Stimulated activated CD4-positive, alpha-beta T cell treated with anti-CD3 and anti-CD28 coated beads, Interleukin-4, amount 100 ng/mL, for 4 hours (primary cell): ENCODE data around the gene METAP1D.
A peak's percentile ranks its signal among the peaks of the same experiment; 100 is the strongest.
"Not testable (repeated sequence)": the region's sequence is repeated elsewhere in the genome, so short reads cannot be mapped to it uniquely, and the experiment has no call there.

Source experiments
- DNase-seq, 2 experiments: peaks; one replicate each; pipeline ENCODE4 v3.0.0-alpha.2; 2020

The METAP1D gene

DNA sequence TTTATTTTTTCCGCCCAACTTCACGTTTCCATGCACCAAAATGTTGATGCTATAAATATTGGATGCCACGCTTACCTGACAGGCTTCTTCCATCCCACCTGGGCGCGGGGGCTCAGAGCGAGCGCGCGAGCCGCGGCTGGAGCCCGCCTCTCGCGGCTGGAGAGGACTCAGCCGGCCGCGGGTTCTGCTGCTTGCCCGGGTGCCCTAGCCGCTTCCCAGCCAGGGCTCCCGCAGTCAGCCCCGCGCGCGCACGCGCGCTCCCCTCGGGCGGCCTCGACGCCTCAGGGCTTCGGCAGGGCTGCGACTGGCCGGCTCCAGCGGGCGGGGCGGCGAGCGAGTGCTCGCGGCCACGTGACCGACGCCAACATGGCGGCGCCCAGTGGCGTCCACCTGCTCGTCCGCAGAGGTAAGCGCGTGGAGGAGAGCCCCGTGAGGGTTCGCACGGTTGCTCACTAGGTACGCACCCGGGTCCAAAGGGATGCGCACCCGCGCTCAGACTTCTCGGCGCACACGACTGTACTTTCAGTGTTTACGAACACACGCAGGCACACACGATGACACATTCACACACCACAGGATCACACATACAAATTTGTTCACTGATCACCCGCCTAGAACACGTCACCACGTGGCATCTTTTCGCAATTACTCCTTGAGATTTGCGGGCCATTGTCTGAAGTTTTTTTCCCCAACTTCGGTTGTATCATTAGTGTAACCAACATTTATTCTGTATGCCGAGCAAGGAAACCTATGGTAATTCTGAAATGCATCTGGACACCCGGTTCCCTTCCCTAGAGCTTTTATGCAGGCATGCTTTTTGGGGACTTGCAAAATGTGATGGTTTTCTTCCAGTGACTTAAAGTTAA lies at the start of gene METAP1D:
METAP1D (plus strand) TSS at position 350 of the 866 bp plus-strand sequence; CDS start at position 367, 17 bp downstream.
- DNase-seq, result peak; percentile 87 to 88

DNA sequence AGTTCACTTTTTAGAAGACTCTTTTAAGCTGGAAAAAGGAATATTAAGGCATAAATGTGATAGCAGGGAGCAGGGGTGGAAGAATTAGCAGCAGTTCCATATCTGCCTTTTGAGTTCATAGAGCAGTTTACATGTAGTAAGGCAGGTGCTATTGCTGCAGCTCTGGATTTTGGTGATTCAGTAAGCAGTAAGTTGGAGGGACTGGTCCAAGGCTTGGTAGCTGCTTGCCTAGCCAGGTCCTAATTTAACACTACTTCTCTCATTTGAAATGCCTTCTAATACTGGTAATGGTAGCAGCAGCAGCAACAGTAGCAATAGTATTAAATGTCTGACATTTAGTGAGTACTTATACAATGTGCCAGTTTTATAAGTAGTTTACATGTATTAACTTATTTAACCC lies 47.5 kb upstream of the METAP1D start:
- no peak for DNase-seq

DNA sequence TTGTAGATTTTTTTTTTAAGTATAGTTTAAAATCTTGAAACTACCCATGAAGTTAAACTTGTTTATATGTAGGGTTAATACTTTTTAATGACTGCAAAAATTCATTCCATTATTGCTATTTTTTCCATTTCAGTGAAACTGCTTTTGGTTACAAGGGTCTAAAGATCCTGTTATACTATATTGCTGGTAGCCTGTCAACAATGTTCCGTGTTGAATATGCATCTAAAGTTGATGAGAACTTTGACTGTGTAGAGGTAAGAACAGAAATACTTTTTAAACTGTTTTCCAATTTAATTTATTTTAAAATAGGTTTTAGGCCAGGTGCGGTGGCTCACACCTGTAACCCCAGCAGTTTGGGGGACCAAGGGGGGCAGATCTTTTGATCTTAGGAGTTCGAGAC lies 47.0 kb upstream of the METAP1D start:
- DNase-seq, result no peak

DNA sequence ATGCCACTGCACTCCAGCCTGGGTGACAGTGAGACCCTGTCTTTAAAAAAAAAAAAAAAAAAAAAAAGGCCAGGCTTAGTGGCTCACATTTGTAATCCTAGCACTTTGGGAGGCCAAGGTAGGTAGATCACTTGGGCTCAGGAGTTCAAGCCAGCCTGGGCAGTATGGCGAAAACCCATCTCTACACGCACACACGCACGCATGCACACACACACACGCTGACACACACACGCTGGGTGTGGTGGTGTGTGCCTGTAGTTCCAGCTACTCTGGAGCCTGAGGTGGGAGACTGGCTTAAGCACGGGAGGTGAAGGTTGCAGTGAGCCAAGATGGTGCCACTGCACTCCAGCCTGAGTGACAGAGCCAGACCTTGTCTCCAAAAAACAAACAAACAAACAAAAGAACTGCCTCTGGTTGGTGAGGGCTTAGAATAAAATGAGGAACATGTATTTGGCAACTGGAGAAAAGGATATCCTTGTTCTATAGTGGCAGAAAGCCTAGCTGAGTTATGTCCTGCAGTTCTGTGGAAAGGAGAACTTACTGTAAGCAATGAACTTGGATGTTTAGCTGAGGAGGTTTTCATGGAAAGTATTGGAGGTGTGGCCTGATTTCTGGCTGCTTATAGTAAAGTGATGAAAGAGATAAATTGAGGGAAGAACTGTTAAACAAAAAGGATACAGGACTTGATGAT lies 43.5 kb upstream of the METAP1D start:
- DNase-seq, result no peak

DNA sequence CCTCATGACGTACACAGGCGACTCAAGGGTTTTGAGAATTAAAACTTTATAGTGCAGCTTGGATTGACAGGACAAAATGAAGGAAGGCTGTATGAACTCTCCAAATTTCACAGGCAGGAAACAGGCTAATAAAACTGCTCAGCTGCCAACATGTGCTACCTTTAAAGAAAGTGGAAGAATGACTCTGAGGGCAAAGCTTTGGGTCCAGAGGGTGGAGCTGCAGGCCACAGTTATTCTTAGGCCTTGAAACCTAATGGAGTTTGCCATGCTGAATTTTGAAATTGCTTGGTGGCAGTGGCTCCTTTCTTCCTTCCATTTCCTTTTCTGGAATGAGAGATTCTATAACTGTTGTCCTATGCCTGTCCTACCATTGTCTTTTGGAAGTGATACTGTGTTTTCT lies 42.7 kb upstream of the METAP1D start:
- no peak for DNase-seq

DNA sequence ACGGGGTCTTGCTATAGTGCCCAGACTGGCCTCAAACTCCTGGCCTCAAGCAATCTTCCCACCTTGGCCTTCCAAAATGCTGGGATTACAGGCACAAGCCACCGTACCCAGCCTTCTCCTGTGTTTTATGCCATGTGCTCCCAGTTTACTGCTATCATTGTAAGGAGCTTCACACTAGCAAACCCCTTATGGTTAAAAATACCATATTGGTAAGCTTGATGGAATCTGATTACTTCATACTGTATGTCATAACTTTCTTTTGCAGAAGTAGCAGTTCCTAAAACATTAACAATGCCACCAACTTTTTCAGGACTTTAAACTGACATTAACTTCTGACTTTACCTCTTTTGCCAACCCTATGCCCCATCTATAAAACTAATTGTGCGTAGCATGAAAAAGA lies 41.3 kb upstream of the METAP1D start:
- DNase-seq, result no peak

DNA sequence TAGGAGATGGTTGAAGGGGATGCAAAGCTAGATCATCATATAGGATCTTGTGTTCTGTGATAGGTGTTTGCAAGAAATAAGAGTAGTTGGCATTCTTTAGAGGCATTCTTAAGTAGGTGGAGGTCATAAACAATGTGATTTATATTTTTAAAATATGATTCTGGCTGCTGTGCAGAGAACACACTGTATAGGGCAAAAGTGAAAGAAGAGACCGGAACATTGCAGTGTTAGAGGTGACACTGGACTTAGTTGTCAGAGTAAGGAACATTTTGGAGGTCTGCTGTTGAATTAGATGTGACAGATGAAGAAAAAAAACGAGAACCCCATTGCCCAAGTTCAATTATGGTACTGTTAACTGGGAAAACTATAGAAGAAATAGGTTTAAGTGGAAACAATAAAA lies 39.8 kb upstream of the METAP1D start:
- no peak for DNase-seq

DNA sequence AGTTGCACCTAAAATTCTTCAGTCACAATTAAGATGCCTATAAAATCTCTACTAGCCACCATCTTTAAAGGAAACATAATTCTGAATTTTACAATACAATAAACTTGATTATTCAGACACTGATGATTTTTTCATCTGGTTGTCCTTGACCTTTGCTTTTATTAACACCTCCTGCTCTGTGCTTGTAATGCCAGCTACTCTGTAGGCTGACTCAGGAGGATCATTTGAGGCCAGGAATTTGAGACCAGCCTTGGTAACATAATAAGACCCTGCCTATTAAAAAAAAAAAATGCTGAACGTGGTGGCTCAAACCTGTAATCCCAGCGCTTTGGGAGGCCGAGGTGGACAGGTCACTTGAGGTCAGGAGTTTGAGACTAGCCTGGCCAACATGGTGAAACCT lies 39.2 kb upstream of the METAP1D start:
- no peak for DNase-seq

DNA sequence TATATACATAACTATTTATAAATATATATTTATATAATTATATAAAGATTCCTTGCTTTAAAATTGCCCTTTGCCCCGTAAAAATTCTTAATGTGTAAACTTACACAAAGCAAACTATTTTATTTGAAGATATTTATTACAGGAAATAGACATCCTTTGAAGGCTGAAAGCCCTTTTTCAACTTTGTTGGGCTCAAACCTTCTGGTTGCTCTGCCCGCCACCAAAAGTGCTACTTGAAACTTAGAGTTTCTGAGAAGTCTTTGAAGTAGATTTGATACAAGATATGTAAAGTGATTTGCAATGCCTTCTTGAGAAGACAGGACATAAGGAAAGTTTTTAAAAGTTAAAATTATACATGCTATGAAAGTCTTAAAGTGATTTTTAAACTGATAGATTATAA lies 36.6 kb upstream of the METAP1D start:
- no peak for DNase-seq

DNA sequence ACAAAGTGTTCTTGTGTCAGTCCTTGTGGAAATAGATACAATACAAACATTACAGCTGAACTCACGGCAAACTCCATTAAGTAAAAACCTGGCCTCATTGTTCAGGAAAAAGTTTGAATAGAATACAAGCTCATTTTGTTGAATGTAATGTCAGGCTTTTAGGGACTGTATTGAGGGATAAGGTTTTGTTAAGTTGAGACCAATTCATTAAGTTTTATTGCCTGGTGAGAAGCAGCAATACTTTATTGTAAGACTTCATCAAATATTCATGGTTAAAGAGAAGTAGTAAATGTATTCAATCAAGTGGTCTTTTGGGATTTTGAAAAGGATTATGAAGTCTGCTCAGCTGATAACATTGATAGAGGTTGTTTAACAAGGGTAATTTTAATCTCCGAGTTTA lies 35.4 kb upstream of the METAP1D start:
- DNase-seq, result no peak

DNA sequence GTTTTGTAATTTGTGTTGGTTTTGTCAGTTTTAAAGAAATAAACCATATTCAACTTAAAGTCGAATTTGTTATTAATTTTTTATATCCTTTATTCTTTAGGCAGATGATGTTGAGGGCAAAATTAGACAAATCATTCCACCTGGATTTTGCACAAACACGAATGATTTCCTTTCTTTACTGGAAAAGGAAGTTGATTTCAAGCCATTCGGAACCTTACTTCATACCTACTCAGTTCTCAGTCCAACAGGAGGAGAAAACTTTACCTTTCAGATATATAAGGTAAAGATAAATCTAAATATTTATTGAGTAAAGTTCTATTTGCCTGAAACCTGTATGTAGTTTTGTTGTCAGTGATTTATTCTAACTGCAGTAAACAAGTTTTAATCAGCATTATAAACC lies 34.5 kb upstream of the METAP1D start:
- DNase-seq, result no peak

DNA sequence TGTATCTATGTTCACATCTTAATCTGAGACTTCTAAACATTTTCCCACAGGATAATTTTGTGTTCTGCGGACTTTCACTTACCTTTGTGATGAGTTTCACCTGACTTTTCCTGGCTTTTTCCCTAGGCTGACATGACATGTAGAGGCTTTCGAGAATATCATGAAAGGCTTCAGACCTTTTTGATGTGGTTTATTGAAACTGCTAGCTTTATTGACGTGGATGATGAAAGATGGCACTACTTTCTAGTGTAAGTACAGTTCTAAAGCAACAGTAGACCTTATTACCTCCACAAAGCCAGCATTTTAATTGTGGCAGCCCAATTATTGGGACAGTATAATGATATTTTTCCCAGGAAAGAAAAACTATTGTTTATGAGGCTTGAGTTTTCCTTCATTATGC lies 34.1 kb upstream of the METAP1D start:
- no peak for DNase-seq

DNA sequence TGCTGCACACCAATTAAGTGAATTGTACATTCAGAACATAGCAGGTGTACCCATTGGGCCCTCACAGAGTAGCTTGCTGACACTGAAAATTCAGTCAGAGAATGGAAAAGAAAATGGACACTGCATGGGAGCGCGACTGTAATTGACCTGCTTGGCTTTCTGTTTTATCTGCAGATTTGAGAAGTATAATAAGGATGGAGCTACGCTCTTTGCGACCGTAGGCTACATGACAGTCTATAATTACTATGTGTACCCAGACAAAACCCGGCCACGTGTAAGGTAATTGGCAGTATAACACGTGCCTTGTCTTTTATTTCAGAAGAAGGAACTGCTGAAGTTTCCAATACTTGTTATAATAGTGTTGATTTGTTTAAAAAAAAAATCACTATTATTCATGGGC lies 33.5 kb upstream of the METAP1D start:
- DNase-seq, result no peak

DNA sequence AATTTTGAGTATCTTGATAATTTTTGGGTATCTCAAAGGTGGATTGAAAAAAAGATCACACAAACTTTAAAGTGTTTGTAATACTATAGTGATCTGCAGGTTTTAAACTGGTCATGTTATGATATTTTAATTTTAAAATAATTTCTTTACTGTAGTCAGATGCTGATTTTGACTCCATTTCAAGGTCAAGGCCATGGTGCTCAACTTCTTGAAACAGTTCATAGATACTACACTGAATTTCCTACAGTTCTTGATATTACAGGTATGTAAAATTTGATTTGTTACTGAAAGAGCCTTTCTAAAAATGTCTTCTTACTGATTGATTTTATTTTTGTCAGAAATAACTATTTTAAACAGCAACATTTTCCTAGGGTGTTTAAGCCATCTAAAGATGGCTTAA lies 33.1 kb upstream of the METAP1D start:
- no peak for DNase-seq

DNA sequence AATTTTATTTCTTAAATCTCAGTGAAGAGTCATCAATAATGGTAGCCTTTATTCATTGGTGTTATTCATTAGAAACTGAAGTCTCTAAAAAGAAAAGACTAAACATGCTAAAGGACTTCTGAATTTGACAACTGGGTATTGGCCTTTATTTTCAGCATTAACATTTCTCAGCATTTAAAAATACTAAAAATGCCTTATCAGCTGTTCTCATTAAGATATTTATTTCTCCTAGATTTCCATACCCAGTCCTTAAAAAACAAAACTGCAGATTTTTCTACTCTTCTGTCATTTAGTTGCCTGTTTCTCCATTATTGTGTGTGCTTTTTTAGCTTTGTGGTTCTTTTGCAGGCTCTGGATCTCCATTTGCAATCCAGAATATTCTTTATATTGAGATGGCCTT lies 31.2 kb upstream of the METAP1D start:
- no peak for DNase-seq

DNA sequence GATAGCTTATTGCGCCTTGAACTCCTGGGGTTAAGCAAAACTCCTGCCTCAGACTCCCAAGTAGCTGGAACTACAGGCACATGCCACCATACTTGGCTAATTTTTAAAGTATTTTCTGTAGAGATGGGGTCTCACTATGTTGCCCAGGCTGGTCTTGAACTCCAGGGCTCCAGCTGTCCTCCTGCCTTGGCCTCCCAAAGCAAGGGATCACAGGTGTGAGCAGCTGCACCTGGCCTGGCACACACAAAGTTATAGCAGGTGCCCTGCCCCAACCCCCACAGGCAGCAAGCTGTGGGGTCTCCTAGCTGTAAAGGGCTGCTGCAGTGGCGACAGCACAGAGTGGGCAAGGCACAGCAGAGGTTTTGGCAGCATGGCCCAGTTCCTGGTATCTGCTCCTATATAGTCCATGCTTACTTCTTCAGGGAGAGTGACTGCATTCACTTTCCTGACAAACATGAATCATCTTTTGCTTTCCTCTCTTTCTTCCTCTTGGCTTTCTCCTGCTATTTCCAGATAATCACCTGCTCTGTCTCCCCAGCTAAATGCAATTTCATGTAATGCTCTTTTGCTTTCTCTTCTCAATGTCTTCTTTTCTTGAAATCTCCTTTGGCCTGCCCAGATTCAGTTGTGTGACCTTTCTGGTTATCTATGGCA lies 27.3 kb upstream of the METAP1D start:
- DNase-seq, result no peak

DNA sequence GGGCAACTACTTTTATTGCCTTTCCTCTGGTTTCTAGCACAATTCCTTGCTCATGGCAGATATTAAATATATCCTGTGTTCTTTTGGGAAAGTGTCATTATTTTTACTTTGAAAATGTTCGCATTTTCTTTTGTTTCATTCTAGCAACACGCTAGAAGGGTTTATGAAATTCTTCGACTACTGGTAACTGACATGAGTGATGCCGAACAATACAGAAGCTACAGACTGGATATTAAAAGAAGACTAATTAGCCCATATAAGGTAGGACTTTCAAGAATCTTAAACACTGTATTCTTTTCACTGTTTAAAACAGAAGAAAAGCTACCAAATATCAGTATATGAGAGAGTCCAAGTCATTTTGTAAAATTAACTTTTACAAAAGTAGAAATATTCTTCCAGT lies 20.6 kb upstream of the METAP1D start:
- DNase-seq, result no peak

DNA sequence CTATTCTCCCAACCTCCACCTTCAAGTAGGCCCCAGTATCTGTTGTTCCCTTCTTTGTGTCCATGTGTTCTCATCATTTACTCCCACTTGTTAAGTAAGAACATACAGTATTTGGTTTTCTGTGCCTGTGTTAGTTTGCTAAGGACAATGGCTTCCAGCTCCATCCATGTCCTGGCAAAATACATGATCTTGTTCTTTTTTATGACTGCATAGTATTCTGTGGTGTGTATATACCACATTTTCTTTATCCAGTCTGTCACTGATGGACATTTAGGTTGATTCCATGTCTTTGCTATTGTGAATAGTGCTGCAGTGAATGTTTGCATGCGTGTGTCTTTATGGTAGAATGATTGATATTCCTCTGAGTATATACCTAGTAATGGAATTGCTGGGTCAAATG lies 15.8 kb upstream of the METAP1D start:
- not testable (repeated sequence) for DNase-seq

DNA sequence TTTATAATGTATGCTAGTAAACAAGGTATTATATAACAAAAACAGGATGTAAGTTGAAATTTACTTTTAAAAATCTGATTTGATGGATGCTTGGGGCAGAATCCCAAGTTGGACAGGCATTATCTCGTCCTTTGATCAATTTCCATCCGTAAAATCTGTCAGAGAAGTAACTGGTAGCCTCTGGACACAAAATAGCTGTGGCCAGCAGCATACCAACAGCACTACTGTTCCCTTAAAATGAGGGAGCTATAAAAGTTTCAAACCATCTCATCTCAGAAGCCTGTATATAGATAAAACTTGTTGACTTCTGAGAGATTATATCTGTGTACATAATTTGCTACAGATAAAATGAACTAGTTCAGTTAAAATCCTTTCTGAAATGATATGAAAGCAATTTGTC lies 14.7 kb upstream of the METAP1D start:
- DNase-seq, result no peak

DNA sequence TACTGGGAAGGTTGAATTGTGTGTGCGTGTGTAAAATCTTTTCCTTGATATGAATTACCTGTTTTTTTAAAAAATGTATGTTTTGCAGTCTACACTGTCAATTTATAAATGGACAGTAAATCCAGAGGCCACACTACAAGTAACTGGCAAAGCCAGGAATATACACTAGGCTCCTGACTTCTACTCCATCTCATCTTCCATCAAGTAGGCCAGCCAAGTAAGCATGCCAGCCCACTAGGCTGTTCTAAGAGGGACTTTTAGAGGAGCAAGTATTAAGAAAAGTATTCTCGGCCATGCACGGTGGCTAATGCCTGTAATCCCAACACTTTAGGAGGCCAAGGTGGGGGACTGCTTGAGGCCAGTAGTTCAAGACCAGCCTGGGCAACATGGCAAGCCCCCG lies 13.0 kb upstream of the METAP1D start:
- no peak for DNase-seq

DNA sequence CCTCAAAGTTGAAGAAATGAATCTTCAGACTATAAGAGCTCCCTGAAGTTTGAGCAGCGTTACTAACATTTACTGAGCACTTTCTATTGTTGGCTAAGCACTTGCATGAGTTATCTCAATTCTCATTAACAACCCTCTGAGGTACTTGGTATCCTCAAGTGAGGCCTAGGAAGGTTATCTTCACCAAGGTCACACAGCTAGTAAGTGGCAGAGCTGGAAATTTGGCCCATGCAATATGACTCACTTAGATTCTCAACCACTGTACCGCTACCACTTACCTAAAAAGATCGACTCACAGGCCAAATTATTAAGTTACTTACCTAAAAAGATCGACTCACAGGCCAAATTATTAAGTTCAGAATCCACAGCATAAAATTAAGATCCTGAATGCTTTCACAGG lies 8.7 kb upstream of the METAP1D start:
- no peak for DNase-seq

DNA sequence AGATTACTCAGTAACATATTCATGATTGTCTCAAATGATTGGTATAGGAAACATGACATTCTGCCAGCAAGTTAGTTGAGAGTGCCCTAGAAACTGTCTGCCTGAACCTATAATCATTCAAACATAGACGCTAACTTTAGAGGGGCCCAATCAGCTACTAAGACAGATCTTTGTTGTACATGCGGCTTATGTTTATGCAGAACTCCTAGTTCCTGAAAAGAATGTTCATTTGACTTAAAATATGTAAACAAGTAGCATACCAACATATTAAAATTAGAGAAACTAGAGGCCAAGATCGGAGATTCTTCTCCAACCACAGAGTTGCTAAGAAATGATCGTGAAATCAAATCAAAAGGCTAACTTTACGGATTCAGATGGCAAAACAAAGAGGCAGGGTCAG lies 4.2 kb upstream of the METAP1D start:
- DNase-seq, result no peak

DNA sequence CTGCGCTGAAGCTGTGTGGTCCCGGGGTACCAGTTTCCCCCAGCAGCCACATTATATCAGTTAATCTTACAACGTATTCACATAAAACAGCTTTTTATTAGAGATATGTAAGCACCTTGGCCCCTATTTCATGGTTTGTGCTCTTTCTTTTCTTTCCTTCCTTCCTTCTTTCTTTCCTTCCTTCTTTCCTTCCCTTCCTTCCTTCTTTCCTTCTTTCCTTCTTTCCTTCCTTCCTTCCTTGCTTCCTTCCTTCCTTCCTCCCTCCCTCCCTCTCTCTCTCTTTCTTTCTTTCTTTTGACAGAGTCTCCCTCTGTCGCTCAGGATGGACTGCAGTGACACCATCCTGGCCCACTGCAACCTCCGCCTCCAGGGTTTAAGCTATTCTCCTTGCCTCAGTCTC lies 3.7 kb upstream of the METAP1D start:
- no peak for DNase-seq

DNA sequence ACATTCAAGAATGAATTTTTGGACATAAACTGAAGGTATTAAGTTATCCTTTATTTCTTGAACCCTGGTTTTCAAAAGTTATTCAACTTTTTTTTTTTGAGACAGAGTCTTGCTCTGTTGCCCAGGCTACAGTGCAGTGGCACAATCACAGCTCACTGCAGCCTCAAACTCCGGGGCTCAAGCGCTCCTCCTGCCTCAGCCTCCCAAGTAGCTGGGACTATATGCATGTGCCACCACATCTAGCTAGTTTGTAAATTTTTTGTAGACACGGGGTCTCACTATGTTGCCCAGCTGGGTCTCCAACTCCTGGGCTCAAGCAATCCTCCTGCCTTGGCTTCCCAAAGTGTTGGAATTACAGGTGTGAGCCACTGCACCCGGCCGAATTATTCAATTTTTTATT lies 2.7 kb upstream of the METAP1D start:
- not testable (repeated sequence) for DNase-seq
